ENCODE results near the gene TIMM50.
"Not testable (repeated sequence)": the region's sequence is repeated elsewhere in the genome, so short reads cannot be mapped to it uniquely, and the experiment has no call there.

Gene TIMM50

GRCh38 chr19:39470724-39471339, 9.8 kb upstream of the TIMM50 start:
- no peak for DNase-seq

- DNase-seq, result no peak
Observed at GRCh38 chr19:39471756-39472536, 8.7 kb upstream of the TIMM50 start.

- DNase-seq, result no peak
Observed at GRCh38 chr19:39472746-39473442, 7.7 kb upstream of the TIMM50 start.

GRCh38 chr19:39473443-39473960, 7.1 kb upstream of the TIMM50 start:
- no peak for DNase-seq

- DNase-seq, result peak; percentile 32 to 34
Observed at GRCh38 chr19:39474139-39474620, 6.5 kb upstream of the TIMM50 start.

GRCh38 chr19:39475748-39476147, 4.9 kb upstream of the TIMM50 start:
- no peak for DNase-seq

GRCh38 chr19:39479319-39479801, 1.3 kb upstream of the TIMM50 start:
- not testable (repeated sequence) for DNase-seq

- DNase-seq, result peak; percentile 7 to 10
Observed at GRCh38 chr19:39479916-39480315, 722 bp upstream of the TIMM50 start.

GRCh38 chr19:39481229-39481545, 549 bp downstream of the TIMM50 start:
- DNase-seq, result no peak

GRCh38 chr19:39481676-39482075, 1.0 kb downstream of the TIMM50 start:
- DNase-seq, result no peak

- DNase-seq, result no peak
Observed at GRCh38 chr19:39483141-39483540, 2.5 kb downstream of the TIMM50 start.

- DNase-seq, result no peak
Observed at GRCh38 chr19:39489756-39490155, 9.1 kb downstream of the TIMM50 start.

- no peak for DNase-seq
Observed at GRCh38 chr19:39492225-39492624, 11.6 kb downstream of the TIMM50 start.

- no peak for DNase-seq
Observed at GRCh38 chr19:39492788-39493187, 12.2 kb downstream of the TIMM50 start.

- DNase-seq, result no peak
Observed at GRCh38 chr19:39494661-39495060, 14.0 kb downstream of the TIMM50 start.

- no peak for DNase-seq
Observed at GRCh38 chr19:39496063-39496462, 15.4 kb downstream of the TIMM50 start.

- no peak for DNase-seq
Observed at GRCh38 chr19:39497701-39497995, 17.0 kb downstream of the TIMM50 start.

GRCh38 chr19:39497996-39498797, 17.6 kb downstream of the TIMM50 start:
- peak; percentile 49 to 61 for DNase-seq

GRCh38 chr19:39498798-39499642, 18.4 kb downstream of the TIMM50 start, which contains the start of gene DLL3:
Gene DLL3, plus strand, starts transcription at chr19:39498947. Its CDS starts 28 bp downstream, at chr19:39498975.
- peak in 1 of 2 experiments; percentile 29 for DNase-seq

- DNase-seq, result no peak
Observed at GRCh38 chr19:39499932-39500331, 19.3 kb downstream of the TIMM50 start.

- DNase-seq, result no peak
Observed at GRCh38 chr19:39500543-39500942, 19.9 kb downstream of the TIMM50 start.

GRCh38 chr19:39501340-39501739, 20.7 kb downstream of the TIMM50 start:
- DNase-seq, result no peak
